ENCODE measurements around the gene SIGLEC9.
"Not testable (repeated sequence)": the region's sequence is repeated elsewhere in the genome, so short reads cannot be mapped to it uniquely, and the experiment has no call there.

Gene SIGLEC9

GRCh38 chr19:51131780-51132680, 7.3 kb downstream of the SIGLEC9 start:
- H3K36me3 ChIP-seq (ENCODE audit: control insufficient read depth, insufficient read depth, low read length): no peaks in the 10 kb centered on the region
- no peaks in the 10 kb centered on the region for H3K4me1 ChIP-seq (ENCODE audit: control insufficient read depth, insufficient read depth, low read length)
- peaks cover 4% of the 10 kb centered on the region for H3K27me3 ChIP-seq (ENCODE audit: control insufficient read depth, insufficient read depth, low read length)
- H3K27ac ChIP-seq (ENCODE audit: low read depth, low read length): no peak overlapping the region
- no peak overlapping the region for H3K9ac ChIP-seq (ENCODE audit: low read length)
- no peak overlapping the region for H3K4me3 ChIP-seq (ENCODE audit: low read length)

DNA sequence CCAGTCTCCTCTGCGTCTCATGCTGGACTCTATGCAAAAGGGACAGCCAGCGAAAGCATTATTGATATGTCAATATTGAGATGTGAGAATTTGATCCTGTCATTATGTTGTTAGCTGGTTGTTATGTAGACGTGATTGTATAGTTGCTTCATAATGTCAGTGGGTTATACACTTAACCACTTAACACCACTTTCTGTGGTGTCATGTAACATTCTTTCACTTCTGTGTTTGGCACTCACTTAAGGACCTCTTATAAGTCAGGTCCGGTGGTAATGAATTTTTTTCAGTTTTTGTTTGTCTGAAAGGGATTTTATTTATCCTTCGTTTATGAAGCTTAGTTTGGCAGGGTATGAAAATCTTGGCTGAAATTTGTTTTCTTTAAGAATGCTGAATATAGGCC, 10.3 kb downstream of the SIGLEC9 start:
- H3K4me1 ChIP-seq (ENCODE audit: control insufficient read depth, insufficient read depth, low read length): no peaks in the 10 kb centered on the region
- no peak overlapping the region for H3K9ac ChIP-seq (ENCODE audit: low read length)
- no peak overlapping the region for H3K4me3 ChIP-seq (ENCODE audit: low read length)
- H3K27me3 ChIP-seq (ENCODE audit: control insufficient read depth, insufficient read depth, low read length): peaks cover 4% of the 10 kb centered on the region
- no peaks in the 10 kb centered on the region for H3K36me3 ChIP-seq (ENCODE audit: control insufficient read depth, insufficient read depth, low read length)
- H3K27ac ChIP-seq (ENCODE audit: low read depth, low read length): no peak overlapping the region

DNA sequence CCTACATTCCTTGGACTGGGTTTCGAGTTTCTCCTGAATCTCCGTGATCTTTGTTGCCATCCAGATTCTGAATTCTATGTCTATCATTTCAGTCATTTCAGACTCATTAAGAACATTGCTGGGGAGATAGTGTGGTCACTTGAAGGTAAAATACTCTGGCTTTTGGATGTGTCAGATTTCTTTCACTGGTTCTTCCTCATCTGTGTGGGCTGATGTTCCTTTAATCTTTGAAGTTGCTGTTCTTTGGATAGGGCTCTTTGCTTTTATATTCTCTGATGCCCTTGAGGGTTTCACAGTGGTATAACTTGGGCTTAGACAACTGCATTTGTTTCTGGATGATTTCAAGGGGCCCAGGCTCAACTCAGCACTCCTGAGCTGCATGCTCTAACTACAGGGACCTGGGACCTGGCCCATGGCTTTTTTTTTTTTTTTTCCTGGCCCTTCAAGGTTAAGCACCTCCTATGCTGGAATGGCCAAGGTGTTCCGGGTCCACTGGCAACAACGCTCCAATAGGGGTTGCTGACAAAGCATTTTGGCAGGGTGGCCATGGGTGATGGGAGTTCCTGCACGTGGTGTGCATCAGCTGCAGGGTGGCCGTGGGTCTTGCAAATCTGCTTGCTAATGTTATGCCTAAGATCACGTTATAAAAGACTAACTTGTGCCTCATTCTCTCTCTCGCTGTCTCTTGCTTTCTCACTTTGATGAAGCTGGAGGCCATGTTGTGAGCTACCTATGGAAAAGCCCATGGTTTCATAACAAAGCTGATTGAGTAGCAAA, 11.5 kb downstream of the SIGLEC9 start:
- Histone ChIP-seq H3K27ac (ENCODE audit: low read depth, low read length) (no peak overlapping the region), H3K36me3 (ENCODE audit: control insufficient read depth, insufficient read depth, low read length) (no peaks in the 10 kb centered on the region), H3K9ac (ENCODE audit: low read length) (no peak overlapping the region), H3K4me1 (ENCODE audit: control insufficient read depth, insufficient read depth, low read length) (no peaks in the 10 kb centered on the region), H3K27me3 (ENCODE audit: control insufficient read depth, insufficient read depth, low read length) (no peaks in the 10 kb centered on the region), H3K4me3 (ENCODE audit: low read length) (no peak overlapping the region)

DNA sequence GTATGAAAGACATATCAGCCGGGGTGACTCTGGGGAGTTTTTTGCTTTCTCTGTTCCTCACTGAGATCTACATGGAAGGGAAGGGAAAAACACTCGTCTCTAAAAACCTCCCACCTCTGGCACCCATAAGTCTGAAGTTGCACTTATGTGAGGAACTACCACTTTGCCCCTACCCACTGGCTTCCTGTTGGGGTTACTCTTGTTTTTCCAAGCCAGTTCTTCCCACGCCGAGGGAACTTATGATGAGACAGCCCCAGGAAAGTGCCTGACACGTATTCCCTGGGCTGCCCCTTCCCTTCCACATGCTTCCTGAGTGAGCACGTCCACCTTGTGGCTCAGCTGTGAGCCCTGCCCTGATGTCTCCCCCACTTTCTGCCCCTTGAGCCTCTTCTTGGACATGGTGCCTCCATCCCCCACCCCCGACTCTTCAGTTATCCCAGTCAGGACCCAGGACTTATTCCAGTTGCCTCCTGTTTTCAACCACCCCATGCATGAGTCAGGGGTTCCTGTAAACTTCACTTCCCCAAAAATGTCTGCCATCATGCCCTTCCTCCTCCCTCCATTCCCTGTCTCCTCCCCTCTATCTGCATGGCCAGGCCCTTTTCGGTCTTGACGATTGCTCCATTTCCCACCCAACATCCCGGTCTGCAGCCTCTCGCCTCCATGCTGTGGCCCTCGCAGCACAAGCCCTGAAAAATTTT, 12.3 kb downstream of the SIGLEC9 start:
- Histone ChIP-seq H3K4me1 (ENCODE audit: control insufficient read depth, insufficient read depth, low read length) (no peaks in the 10 kb centered on the region), H3K27ac (ENCODE audit: low read depth, low read length) (no peak overlapping the region), H3K27me3 (ENCODE audit: control insufficient read depth, insufficient read depth, low read length) (no peaks in the 10 kb centered on the region), H3K9ac (ENCODE audit: low read length) (no peak overlapping the region), H3K36me3 (ENCODE audit: control insufficient read depth, insufficient read depth, low read length) (no peaks in the 10 kb centered on the region), H3K4me3 (ENCODE audit: low read length) (no peak overlapping the region)

DNA sequence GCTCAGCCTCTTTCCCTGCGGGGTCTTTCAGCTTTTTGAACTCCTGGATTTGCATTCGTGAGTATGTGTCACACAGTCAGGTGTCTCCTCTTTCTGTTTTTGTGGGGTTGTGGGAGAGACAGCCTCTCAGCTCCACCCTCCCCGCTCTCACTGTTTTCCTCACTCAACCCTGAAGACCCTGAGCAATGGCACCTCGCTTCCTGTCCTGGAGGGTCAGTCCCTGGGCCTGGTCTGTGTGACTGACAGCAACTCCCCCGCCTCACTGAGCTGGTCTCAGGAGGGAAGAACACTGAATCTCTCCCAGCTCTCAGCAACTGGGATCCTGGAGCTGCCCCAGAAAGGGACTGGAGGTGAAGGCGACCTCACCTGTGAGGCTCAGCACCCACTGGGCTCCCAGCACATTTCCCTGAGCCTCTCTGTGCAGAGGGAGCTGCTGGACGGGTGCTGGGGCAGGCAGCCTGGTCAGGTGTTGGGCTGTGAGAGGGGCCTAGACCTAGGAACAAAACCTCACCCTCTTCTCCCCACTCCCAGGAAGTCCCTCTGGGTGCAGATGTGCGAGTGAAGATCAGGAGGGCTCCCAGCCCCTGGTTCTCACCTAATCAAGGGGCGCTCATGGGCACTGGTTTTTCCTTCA, 13.2 kb downstream of the SIGLEC9 start:
- Histone ChIP-seq H3K4me3 (ENCODE audit: low read length) (no peak overlapping the region), H3K36me3 (ENCODE audit: control insufficient read depth, insufficient read depth, low read length) (no peaks in the 10 kb centered on the region), H3K27ac (ENCODE audit: low read depth, low read length) (no peak overlapping the region), H3K4me1 (ENCODE audit: control insufficient read depth, insufficient read depth, low read length) (no peaks in the 10 kb centered on the region), H3K9ac (ENCODE audit: low read length) (no peak overlapping the region), H3K27me3 (ENCODE audit: control insufficient read depth, insufficient read depth, low read length) (no peaks in the 10 kb centered on the region)

GRCh38 chr19:51138549-51138979, 13.9 kb downstream of the SIGLEC9 start:
- H3K4me1 ChIP-seq (ENCODE audit: control insufficient read depth, insufficient read depth, low read length): no peaks in the 10 kb centered on the region
- no peaks in the 10 kb centered on the region for H3K36me3 ChIP-seq (ENCODE audit: control insufficient read depth, insufficient read depth, low read length)
- H3K27me3 ChIP-seq (ENCODE audit: control insufficient read depth, insufficient read depth, low read length): no peaks in the 10 kb centered on the region
- no peak overlapping the region for H3K27ac ChIP-seq (ENCODE audit: low read depth, low read length)
- H3K4me3 ChIP-seq (ENCODE audit: low read length): no peak overlapping the region
- no peak overlapping the region for H3K9ac ChIP-seq (ENCODE audit: low read length)

DNA sequence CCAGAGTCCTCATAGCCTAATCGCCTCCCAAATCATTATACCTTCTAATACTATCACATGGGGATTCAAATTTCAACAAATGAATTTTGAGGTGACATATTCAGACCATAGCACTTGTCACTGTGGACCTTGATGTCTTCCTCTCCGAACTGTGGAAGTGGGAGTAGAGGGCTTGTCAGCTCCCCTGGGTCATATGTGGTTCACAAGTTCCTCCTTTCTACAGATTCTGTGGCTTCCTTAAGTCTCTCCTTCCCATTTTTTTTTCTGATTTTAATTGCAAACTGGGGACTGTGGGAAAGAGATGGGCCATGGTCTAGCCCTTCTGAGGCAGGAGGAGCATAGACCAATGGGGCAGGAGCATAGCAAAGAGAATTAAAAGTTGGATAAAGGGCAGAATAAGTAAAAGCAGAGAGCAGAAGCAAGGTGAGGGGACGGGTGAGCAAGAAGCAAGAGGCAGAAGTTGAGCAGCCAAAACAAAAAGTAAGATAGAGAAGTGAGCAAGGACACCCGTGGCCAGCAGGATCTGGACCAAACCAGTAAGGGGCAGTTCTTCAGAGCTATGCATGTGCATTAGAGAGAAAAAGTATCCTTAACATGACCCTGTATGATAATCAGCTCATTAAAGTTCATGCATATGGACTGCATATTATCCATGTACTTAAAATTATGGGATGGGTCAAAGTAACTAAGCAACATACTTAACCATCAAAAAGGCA, 14.8 kb downstream of the SIGLEC9 start:
- no peaks in the 10 kb centered on the region for H3K36me3 ChIP-seq (ENCODE audit: control insufficient read depth, insufficient read depth, low read length)
- no peaks in the 10 kb centered on the region for H3K27me3 ChIP-seq (ENCODE audit: control insufficient read depth, insufficient read depth, low read length)
- H3K4me1 ChIP-seq (ENCODE audit: control insufficient read depth, insufficient read depth, low read length): no peaks in the 10 kb centered on the region
- H3K27ac ChIP-seq (ENCODE audit: low read depth, low read length): peak overlapping the region; percentile 15
- H3K4me3 ChIP-seq (ENCODE audit: low read length): no peak overlapping the region
- H3K9ac ChIP-seq (ENCODE audit: low read length): no peak overlapping the region

GRCh38 chr19:51140441-51140840, 15.7 kb downstream of the SIGLEC9 start:
- Histone ChIP-seq H3K27me3 (ENCODE audit: control insufficient read depth, insufficient read depth, low read length) (no peaks in the 10 kb centered on the region), H3K36me3 (ENCODE audit: control insufficient read depth, insufficient read depth, low read length) (no peaks in the 10 kb centered on the region), H3K27ac (ENCODE audit: low read depth, low read length) (no peak overlapping the region), H3K4me1 (ENCODE audit: control insufficient read depth, insufficient read depth, low read length) (no peaks in the 10 kb centered on the region), H3K4me3 (ENCODE audit: low read length) (no peak overlapping the region), H3K9ac (ENCODE audit: low read length) (no peak overlapping the region)

DNA sequence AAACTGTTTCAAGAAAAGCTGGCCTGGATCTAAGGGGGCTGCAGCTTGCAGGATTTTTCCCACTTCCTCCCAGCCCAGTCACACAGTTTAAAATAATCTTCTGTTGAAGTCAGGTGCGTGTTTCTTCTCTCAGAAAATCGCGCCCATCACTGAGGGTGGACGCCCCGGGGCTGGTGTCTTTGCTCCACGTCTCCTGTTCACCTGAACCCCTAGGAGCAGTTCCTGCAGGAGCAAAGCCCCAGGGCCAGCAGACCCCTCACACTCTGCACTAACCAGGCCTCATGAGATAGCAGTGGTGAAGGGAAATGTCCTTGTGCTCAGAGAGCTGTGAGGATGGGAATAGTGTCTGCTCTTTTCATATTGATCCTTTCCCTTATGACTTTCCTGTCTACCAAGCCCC, 16.5 kb downstream of the SIGLEC9 start:
- Histone ChIP-seq H3K36me3 (ENCODE audit: control insufficient read depth, insufficient read depth, low read length) (no peaks in the 10 kb centered on the region), H3K27me3 (ENCODE audit: control insufficient read depth, insufficient read depth, low read length) (no peaks in the 10 kb centered on the region), H3K4me3 (ENCODE audit: low read length) (no peak overlapping the region), H3K27ac (ENCODE audit: low read depth, low read length) (no peak overlapping the region), H3K9ac (ENCODE audit: low read length) (no peak overlapping the region), H3K4me1 (ENCODE audit: control insufficient read depth, insufficient read depth, low read length) (no peaks in the 10 kb centered on the region)

GRCh38 chr19:51142119-51142518, 17.4 kb downstream of the SIGLEC9 start, which contains the start of gene SIGLEC7:
Gene SIGLEC7, plus strand, starts transcription at chr19:51142301. Its CDS starts 69 bp downstream, at chr19:51142370.
- no peaks in the 10 kb centered on the region for H3K36me3 ChIP-seq (ENCODE audit: control insufficient read depth, insufficient read depth, low read length)
- no peak within 1 kb of the TSS for H3K9ac ChIP-seq (ENCODE audit: low read length)
- H3K4me1 ChIP-seq (ENCODE audit: control insufficient read depth, insufficient read depth, low read length): no peaks in the 10 kb centered on the region
- H3K27ac ChIP-seq (ENCODE audit: low read depth, low read length): no peak within 1 kb of the TSS
- no peaks in the 10 kb centered on the region for H3K27me3 ChIP-seq (ENCODE audit: control insufficient read depth, insufficient read depth, low read length)
- no peak within 1 kb of the TSS for H3K4me3 ChIP-seq (ENCODE audit: low read length)

- H3K36me3 ChIP-seq (ENCODE audit: control insufficient read depth, insufficient read depth, low read length); H3K9ac ChIP-seq (ENCODE audit: low read length); H3K4me1 ChIP-seq (ENCODE audit: control insufficient read depth, insufficient read depth, low read length); H3K27me3 ChIP-seq (ENCODE audit: control insufficient read depth, insufficient read depth, low read length); H3K4me3 ChIP-seq (ENCODE audit: low read length); H3K27ac ChIP-seq (ENCODE audit: low read depth, low read length): not testable (repeated sequence)
Observed at GRCh38 chr19:51142809-51143475, 18.2 kb downstream of the SIGLEC9 start.

All from rectal smooth muscle tissue (tissue), 1 donor.